ENCODE results near the gene TFDP1. TPM values are rescaled to one million over a fixed set of nuclear protein-coding genes. Genes with fewer than 3 reads are reported as not detected.

The TFDP1 gene
- total and polyA plus RNA-seq, 2 donors (not counting 1 experiment from before 2014, with no cell fraction given): 44.8 to 115 TPM

DNA sequence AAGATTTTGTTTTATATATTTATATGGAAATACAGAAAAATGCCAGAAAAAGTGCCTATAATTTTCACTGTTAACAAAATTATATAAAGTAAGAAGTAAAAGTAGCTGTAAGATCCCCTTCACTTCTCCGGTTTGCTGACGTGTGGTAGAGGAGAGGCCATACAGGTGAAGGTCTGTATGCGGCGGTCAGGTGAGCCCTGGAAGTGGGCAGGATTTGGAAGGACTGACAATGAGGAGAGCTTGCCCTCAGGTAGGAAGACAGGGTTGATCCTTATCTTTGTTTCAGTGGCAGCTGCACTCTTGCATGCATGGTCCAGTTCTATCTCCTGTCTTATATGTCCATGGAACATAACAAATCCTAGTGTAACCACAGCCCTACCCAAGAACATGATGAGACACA, 16.9 kb upstream of the TFDP1 start:
- H3K79me2 ChIP-seq (ENCODE audit: control insufficient read depth, insufficient read depth, low read length): no peaks in the 10 kb centered on the region
- no peak overlapping the region for H3K9ac ChIP-seq (ENCODE audit: insufficient read depth, low read length)
- no peaks in the 10 kb centered on the region for H4K20me1 ChIP-seq (ENCODE audit: control insufficient read depth, extremely low read depth, insufficient read depth, low read length)
- no peak for DNase-seq (ENCODE audit: low read depth in 2 of 2)
- no peak overlapping the region for H3K4me2 ChIP-seq (ENCODE audit: extremely low read depth, insufficient read depth, low read length)
- no peaks in the 10 kb centered on the region for H3K36me3 ChIP-seq (ENCODE audit: control insufficient read depth, insufficient read depth, low read length)
- TF ChIP-seq, protein P1, sequence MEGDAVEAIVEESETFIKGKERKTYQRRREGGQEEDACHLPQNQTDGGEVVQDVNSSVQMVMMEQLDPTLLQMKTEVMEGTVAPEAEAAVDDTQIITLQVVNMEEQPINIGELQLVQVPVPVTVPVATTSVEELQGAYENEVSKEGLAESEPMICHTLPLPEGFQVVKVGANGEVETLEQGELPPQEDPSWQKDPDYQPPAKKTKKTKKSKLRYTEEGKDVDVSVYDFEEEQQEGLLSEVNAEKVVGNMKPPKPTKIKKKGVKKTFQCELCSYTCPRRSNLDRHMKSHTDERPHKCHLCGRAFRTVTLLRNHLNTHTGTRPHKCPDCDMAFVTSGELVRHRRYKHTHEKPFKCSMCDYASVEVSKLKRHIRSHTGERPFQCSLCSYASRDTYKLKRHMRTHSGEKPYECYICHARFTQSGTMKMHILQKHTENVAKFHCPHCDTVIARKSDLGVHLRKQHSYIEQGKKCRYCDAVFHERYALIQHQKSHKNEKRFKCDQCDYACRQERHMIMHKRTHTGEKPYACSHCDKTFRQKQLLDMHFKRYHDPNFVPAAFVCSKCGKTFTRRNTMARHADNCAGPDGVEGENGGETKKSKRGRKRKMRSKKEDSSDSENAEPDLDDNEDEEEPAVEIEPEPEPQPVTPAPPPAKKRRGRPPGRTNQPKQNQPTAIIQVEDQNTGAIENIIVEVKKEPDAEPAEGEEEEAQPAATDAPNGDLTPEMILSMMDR (conservative IDR thresholded peaks at IDR 0.05 in 1 of 2, IDR thresholded peaks at IDR 0.05 in 1 of 2; ENCODE audit: low read depth in 1 of 2, low read length in 2 of 2): no peak
- no peak for TF ChIP-seq EZH2 (IDR thresholded peaks at IDR 0.05; ENCODE audit: low read length, missing control alignments)
- no peak overlapping the region for H3K4me3 ChIP-seq (replicated peaks in 1 of 4; ENCODE audit: control extremely low read depth in 1 of 4, insufficient read depth in 1 of 4, low read depth in 3 of 4, low read length in 4 of 4)
- peaks cover 6% of the 10 kb centered on the region for H3K27me3 ChIP-seq (ENCODE audit: control insufficient read depth, insufficient read depth, low read length)
- H3K4me1 ChIP-seq (ENCODE audit: control insufficient read depth, extremely low read depth, insufficient read depth, low read length): no peaks in the 10 kb centered on the region
- no peak overlapping the region for H2AFZ ChIP-seq (ENCODE audit: low read length)
- no peak overlapping the region for H3K27ac ChIP-seq (ENCODE audit: insufficient read depth, low read length)
- no peaks in the 10 kb centered on the region for H3K9me3 ChIP-seq (ENCODE audit: control insufficient read depth, insufficient read depth, low read depth, low read length)

GRCh38 chr13:113573065-113573464, 11.5 kb upstream of the TFDP1 start:
- H3K36me3 ChIP-seq (ENCODE audit: control insufficient read depth, insufficient read depth, low read length): no peaks in the 10 kb centered on the region
- H3K4me1 ChIP-seq (ENCODE audit: control insufficient read depth, extremely low read depth, insufficient read depth, low read length): no peaks in the 10 kb centered on the region
- TF ChIP-seq, protein P1 (conservative IDR thresholded peaks at IDR 0.05 in 1 of 2, IDR thresholded peaks at IDR 0.05 in 1 of 2; ENCODE audit: low read depth in 1 of 2, low read length in 2 of 2): no peak
- no peak for TF ChIP-seq EZH2 (IDR thresholded peaks at IDR 0.05; ENCODE audit: low read length, missing control alignments)
- no peak for DNase-seq (ENCODE audit: low read depth in 2 of 2)
- peaks cover 3% of the 10 kb centered on the region for H3K27me3 ChIP-seq (ENCODE audit: control insufficient read depth, insufficient read depth, low read length)
- no peak overlapping the region for H2AFZ ChIP-seq (ENCODE audit: low read length)
- no peak overlapping the region for H3K9ac ChIP-seq (ENCODE audit: insufficient read depth, low read length)
- no peak overlapping the region for H3K4me3 ChIP-seq (replicated peaks in 1 of 4; ENCODE audit: control extremely low read depth in 1 of 4, insufficient read depth in 1 of 4, low read depth in 3 of 4, low read length in 4 of 4)
- H4K20me1 ChIP-seq (ENCODE audit: control insufficient read depth, extremely low read depth, insufficient read depth, low read length): no peaks in the 10 kb centered on the region
- no peak overlapping the region for H3K27ac ChIP-seq (ENCODE audit: insufficient read depth, low read length)
- H3K4me2 ChIP-seq (ENCODE audit: extremely low read depth, insufficient read depth, low read length): no peak overlapping the region
- no peaks in the 10 kb centered on the region for H3K79me2 ChIP-seq (ENCODE audit: control insufficient read depth, insufficient read depth, low read length)
- no peaks in the 10 kb centered on the region for H3K9me3 ChIP-seq (ENCODE audit: control insufficient read depth, insufficient read depth, low read depth, low read length)

DNA sequence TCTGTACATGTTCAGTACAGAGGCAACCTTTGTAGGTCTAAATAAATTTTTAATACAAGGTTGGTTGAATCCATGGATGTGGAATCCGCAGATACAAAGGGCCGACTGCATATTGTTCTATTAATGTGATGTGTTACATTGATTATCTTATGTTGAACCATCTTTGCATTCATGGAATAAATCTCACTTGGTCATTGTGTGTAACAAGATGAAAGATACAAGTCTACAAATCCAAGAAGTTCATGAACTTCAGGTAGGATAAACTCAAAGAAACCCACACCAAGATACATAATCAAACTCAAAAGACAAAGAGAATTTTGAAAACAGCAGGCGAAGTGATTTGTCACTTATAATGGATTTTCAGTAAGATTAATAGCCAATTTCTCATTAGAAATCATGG, 8.0 kb upstream of the TFDP1 start:
- H3K27me3 ChIP-seq (ENCODE audit: control insufficient read depth, insufficient read depth, low read length): no peaks in the 10 kb centered on the region
- H3K27ac ChIP-seq (ENCODE audit: insufficient read depth, low read length): no peak overlapping the region
- no peak overlapping the region for H2AFZ ChIP-seq (ENCODE audit: low read length)
- DNase-seq (ENCODE audit: low read depth in 2 of 2): no peak
- no peaks in the 10 kb centered on the region for H3K9me3 ChIP-seq (ENCODE audit: control insufficient read depth, insufficient read depth, low read depth, low read length)
- TF ChIP-seq, protein P1 (conservative IDR thresholded peaks at IDR 0.05 in 1 of 2, IDR thresholded peaks at IDR 0.05 in 1 of 2; ENCODE audit: low read depth in 1 of 2, low read length in 2 of 2): no peak
- no peak for TF ChIP-seq EZH2 (IDR thresholded peaks at IDR 0.05; ENCODE audit: low read length, missing control alignments)
- no peaks in the 10 kb centered on the region for H3K4me1 ChIP-seq (ENCODE audit: control insufficient read depth, extremely low read depth, insufficient read depth, low read length)
- no peak overlapping the region for H3K9ac ChIP-seq (ENCODE audit: insufficient read depth, low read length)
- H3K36me3 ChIP-seq (ENCODE audit: control insufficient read depth, insufficient read depth, low read length): no peaks in the 10 kb centered on the region
- no peaks in the 10 kb centered on the region for H3K79me2 ChIP-seq (ENCODE audit: control insufficient read depth, insufficient read depth, low read length)
- no peaks in the 10 kb centered on the region for H4K20me1 ChIP-seq (ENCODE audit: control insufficient read depth, extremely low read depth, insufficient read depth, low read length)
- no peak overlapping the region for H3K4me3 ChIP-seq (replicated peaks in 1 of 4; ENCODE audit: control extremely low read depth in 1 of 4, insufficient read depth in 1 of 4, low read depth in 3 of 4, low read length in 4 of 4)
- no peak overlapping the region for H3K4me2 ChIP-seq (ENCODE audit: extremely low read depth, insufficient read depth, low read length)

Data from fibroblast of lung (primary cell).